ENCODE data around the gene REEP5.

DNA sequence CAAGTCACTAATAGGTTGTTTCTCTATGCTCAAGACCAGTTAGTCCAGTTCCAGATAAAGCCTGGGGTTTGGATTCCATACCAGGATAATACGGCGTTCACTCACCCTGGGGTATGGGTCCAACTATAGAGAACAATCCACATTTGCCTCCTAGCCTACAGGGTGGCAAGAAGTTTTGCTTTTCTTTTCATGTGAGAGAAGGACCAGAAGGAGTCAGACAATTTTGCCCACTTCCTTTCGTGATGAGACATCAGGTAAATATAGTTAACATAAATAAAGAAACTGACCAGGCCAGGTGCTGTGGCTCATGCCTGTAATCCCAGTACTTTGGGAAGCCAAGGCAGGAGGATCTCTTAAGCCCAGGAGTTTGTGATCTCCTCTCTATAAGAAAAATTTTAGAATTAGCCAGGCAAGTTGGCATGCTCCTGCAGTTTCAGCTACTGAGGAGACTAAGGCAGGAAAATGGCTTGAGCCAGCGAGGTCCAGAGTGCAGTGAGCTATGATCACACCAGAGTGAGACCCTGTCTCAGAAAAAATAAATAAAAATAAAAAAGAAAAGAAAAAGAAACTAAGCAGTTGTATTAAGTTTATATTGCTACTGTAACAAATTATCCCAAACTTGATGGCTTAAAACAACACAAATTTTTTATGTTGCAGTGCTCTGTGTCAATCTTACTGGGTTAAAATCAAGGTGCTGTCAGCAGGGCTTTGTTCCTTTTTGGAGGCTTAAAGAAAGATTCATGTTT is 7.5 kb upstream of the REEP5 start:
- TF ChIP-seq SP1 (IDR thresholded peaks at IDR 0.05) (no peak), RAD21 (IDR thresholded peaks at IDR 0.05) (no peak), CTCF (IDR thresholded peaks at IDR 0.05; ENCODE audit: low read depth, low read length, missing input control) (no peak), MAX (IDR thresholded peaks at IDR 0.05) (no peak), TAF1 (conservative IDR thresholded peaks at IDR 0.05) (no peak), FOXA1 (IDR thresholded peaks at IDR 0.05) (no peak), NR2F2 (IDR thresholded peaks at IDR 0.05) (no peak), EGR1 (IDR thresholded peaks at IDR 0.05; ENCODE audit: low read depth in 2 of 2) (no peak)
- TF ChIP-seq, protein P1, sequence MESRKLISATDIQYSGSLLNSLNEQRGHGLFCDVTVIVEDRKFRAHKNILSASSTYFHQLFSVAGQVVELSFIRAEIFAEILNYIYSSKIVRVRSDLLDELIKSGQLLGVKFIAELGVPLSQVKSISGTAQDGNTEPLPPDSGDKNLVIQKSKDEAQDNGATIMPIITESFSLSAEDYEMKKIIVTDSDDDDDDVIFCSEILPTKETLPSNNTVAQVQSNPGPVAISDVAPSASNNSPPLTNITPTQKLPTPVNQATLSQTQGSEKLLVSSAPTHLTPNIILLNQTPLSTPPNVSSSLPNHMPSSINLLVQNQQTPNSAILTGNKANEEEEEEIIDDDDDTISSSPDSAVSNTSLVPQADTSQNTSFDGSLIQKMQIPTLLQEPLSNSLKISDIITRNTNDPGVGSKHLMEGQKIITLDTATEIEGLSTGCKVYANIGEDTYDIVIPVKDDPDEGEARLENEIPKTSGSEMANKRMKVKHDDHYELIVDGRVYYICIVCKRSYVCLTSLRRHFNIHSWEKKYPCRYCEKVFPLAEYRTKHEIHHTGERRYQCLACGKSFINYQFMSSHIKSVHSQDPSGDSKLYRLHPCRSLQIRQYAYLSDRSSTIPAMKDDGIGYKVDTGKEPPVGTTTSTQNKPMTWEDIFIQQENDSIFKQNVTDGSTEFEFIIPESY (IDR thresholded peaks at IDR 0.05) = no peak
